SK-N-SH treated with all-trans-retinoic acid at 6 μM for 48 hours (cell line): ENCODE results near the gene UNC5B.

Source experiments
- ATAC-seq: fragments of 200-7000 bp; cut with Tn5 transposase; 3 replicates; pipeline ENCODE4 v1.9.1; 2020; ENCODE audit warnings: mild to moderate bottlenecking, moderate library complexity
- BACH2 ChIP-seq: fragments of 250-450 bp; sonication (Bioruptor Pico); IDR thresholded peaks from 2 replicates; pipeline ENCODE4 v1.9.0; 2021; ENCODE audit warnings: mild to moderate bottlenecking, borderline replicate concordance
- CREB5 ChIP-seq: fragments of 250-450 bp; sonication (Bioruptor Pico); IDR thresholded peaks from 2 replicates; pipeline ENCODE4 v1.5.1; 2020; ENCODE audit warnings: low read depth, mild to moderate bottlenecking, moderate library complexity
- CSDC2 ChIP-seq: fragments of 250-450 bp; sonication (Bioruptor Pico); IDR thresholded peaks from 2 replicates; pipeline ENCODE4 v1.5.0; 2020; ENCODE audit warnings: mild to moderate bottlenecking, moderate library complexity
- CSRNP3 ChIP-seq: fragments of 250-450 bp; sonication (Bioruptor Pico); IDR thresholded peaks from 2 replicates; pipeline ENCODE4 v1.5.1; 2021; ENCODE audit warnings: mild to moderate bottlenecking, moderate library complexity
- ESRRG ChIP-seq: fragments of 250-450 bp; sonication (Bioruptor Pico); IDR thresholded peaks from 2 replicates; pipeline ENCODE4 v1.6.1; 2021; ENCODE audit warnings: mild to moderate bottlenecking
- GLIS3 ChIP-seq: fragments of 250-450 bp; sonication (Bioruptor Pico); IDR thresholded peaks from 2 replicates; pipeline ENCODE4 v1.5.0; 2020; ENCODE audit warnings: mild to moderate bottlenecking, moderate library complexity
- ISL1 ChIP-seq: fragments of 250-450 bp; sonication (Bioruptor Pico); IDR thresholded peaks from 2 replicates; pipeline ENCODE4 v2.1.2; 2022; ENCODE audit warnings: mild to moderate bottlenecking, moderate library complexity
- OSR1 ChIP-seq: fragments of 250-450 bp; sonication (Bioruptor Pico); IDR thresholded peaks from 2 replicates; pipeline ENCODE4 v1.8.0; 2022; ENCODE audit warnings: moderate library complexity, mild to moderate bottlenecking, inconsistent platforms
- PATZ1 ChIP-seq: fragments of 250-450 bp; sonication (Bioruptor Pico); IDR thresholded peaks from 2 replicates; pipeline ENCODE4 v1.8.0; 2020; ENCODE audit warnings: mild to moderate bottlenecking, moderate library complexity, borderline replicate concordance
- POU6F1 ChIP-seq: fragments of 250-450 bp; sonication (Bioruptor Pico); IDR thresholded peaks from 2 replicates; pipeline ENCODE4 v1.8.0; 2021; ENCODE audit warnings: low read depth, mild to moderate bottlenecking, moderate library complexity, borderline replicate concordance
- RARB ChIP-seq: fragments of 250-450 bp; sonication (Bioruptor Pico); IDR thresholded peaks from 2 replicates; pipeline ENCODE4 v1.8.0; 2021; ENCODE audit warnings: mild to moderate bottlenecking, moderate library complexity
- SNAI2 ChIP-seq: fragments of 250-450 bp; sonication (Bioruptor Pico); IDR thresholded peaks from 2 replicates; pipeline ENCODE4 v1.5.0; 2020; ENCODE audit warnings: mild to moderate bottlenecking, moderate library complexity
- TCF4 ChIP-seq: fragments of 250-450 bp; sonication (Bioruptor Pico); IDR thresholded peaks from 2 replicates; pipeline ENCODE4 v1.8.0; 2021; ENCODE audit warnings: mild to moderate bottlenecking, moderate library complexity, borderline replicate concordance
- ZC3H10 ChIP-seq: fragments of 250-450 bp; sonication (Bioruptor Pico); IDR thresholded peaks from 2 replicates; pipeline ENCODE4 v1.5.1; 2021; ENCODE audit warnings: mild to moderate bottlenecking, moderate library complexity
- ZFP3 ChIP-seq: fragments of 250-450 bp; sonication (Bioruptor Pico); IDR thresholded peaks from 2 replicates; pipeline ENCODE4 v1.5.0; 2020; ENCODE audit warnings: mild to moderate bottlenecking, moderate library complexity
- ZFP30 ChIP-seq: fragments of 450-650 bp; formaldehyde crosslinking; IDR thresholded peaks from 2 replicates; pipeline ENCODE4 v1.5.0; 2022; ENCODE audit warnings: mild to moderate bottlenecking, moderate library complexity
- ZNF565 ChIP-seq: fragments of 450-650 bp; formaldehyde crosslinking; conservative IDR thresholded peaks from 2 replicates; pipeline ENCODE4 v1.5.0; 2020; ENCODE audit warnings: low read depth, mild to moderate bottlenecking, moderate library complexity
- ZNF70 ChIP-seq: fragments of 450-650 bp; formaldehyde crosslinking; IDR thresholded peaks from 2 replicates; pipeline ENCODE4 v1.5.0; 2020; ENCODE audit warnings: mild to moderate bottlenecking, moderate library complexity
- ZNF8 ChIP-seq: fragments of 450-650 bp; formaldehyde crosslinking; IDR thresholded peaks from 2 replicates; pipeline ENCODE4 v1.5.0; 2020; ENCODE audit warnings: mild to moderate bottlenecking, moderate library complexity
- TF ChIP-seq, protein P1 (sequence below): fragments of 250-450 bp; sonication (Bioruptor Pico); IDR thresholded peaks from 2 replicates; pipeline ENCODE4 v1.5.0; 2020; ENCODE audit warnings: mild to moderate bottlenecking, moderate library complexity

The UNC5B gene

GRCh38 chr10:71212318-71213126 is at the start of gene UNC5B:
Gene UNC5B, plus strand, starts transcription at chr10:71212570. Its CDS starts 416 bp downstream, at chr10:71212986.
- TF ChIP-seq ZFP3 (0 out of 2 replicates have a peak, but pooled peaks have one; percentile 47), ZNF70 (CRISPR knock-in tag) (no peak), ZC3H10 (CRISPR knock-in tag) (0 out of 2 replicates have a peak, but pooled peaks have one; percentile 19)
- TF ChIP-seq, protein P1, sequence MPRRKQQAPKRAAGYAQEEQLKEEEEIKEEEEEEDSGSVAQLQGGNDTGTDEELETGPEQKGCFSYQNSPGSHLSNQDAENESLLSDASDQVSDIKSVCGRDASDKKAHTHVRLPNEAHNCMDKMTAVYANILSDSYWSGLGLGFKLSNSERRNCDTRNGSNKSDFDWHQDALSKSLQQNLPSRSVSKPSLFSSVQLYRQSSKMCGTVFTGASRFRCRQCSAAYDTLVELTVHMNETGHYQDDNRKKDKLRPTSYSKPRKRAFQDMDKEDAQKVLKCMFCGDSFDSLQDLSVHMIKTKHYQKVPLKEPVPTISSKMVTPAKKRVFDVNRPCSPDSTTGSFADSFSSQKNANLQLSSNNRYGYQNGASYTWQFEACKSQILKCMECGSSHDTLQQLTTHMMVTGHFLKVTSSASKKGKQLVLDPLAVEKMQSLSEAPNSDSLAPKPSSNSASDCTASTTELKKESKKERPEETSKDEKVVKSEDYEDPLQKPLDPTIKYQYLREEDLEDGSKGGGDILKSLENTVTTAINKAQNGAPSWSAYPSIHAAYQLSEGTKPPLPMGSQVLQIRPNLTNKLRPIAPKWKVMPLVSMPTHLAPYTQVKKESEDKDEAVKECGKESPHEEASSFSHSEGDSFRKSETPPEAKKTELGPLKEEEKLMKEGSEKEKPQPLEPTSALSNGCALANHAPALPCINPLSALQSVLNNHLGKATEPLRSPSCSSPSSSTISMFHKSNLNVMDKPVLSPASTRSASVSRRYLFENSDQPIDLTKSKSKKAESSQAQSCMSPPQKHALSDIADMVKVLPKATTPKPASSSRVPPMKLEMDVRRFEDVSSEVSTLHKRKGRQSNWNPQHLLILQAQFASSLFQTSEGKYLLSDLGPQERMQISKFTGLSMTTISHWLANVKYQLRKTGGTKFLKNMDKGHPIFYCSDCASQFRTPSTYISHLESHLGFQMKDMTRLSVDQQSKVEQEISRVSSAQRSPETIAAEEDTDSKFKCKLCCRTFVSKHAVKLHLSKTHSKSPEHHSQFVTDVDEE (CRISPR knock-in tag), result 0 out of 2 replicates have a peak, but pooled peaks have one; percentile 47
- peak; percentile 79 for ATAC-seq

DNA sequence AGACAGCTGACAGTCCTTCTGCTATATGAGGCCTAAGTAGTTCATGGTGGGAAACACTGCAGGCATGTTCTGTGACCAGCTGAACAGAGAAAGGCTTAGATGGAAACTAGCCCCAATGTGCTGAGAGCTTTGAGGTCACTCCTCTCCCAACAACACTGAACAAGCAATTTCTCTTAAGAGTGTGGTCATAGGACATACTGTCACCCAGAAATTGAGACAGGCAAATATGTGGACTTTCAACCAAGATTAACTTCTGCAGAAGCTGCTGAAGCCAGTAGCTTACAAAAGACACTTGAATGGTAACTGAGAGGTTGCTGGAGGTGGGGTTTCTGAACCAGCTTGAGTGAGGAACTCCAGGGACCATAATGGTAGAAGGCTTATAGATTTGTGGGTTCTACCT is 38.9 kb upstream of the UNC5B start:
- no peak for ATAC-seq
- no peak for TF ChIP-seq SNAI2 (CRISPR knock-in tag)
- no peak for TF ChIP-seq CSDC2
- no peak for TF ChIP-seq ZNF565 (CRISPR knock-in tag)
- TF ChIP-seq, all 23 proteins: peak for 0

DNA sequence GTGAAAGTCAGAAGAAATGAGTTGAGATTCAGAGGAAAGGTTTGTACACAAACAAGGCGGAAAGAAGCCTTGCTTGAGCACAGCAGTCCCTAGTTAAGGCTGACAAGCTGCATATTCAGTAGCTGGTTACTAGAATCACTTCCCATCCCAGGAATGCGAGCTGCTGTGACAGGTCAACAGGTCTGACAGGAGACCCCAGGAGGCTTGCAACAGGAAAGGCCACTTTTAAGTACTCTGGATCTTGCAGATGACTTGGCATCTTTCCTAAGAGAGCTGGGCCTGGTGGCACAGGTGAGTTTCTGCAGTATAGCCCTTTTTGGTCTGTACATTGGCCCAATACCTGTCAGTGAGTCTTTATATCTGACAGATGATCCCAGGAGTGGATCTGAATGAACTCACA is 35.7 kb upstream of the UNC5B start:
- no peak for TF ChIP-seq RARB (CRISPR knock-in tag)
- TF ChIP-seq ESRRG, result no peak
- TF ChIP-seq OSR1, result no peak
- TF ChIP-seq ZNF70 (CRISPR knock-in tag), result no peak
- no peak for TF ChIP-seq PATZ1
- no peak for TF ChIP-seq ZNF565 (CRISPR knock-in tag)
- TF ChIP-seq ZFP30 (CRISPR knock-in tag), result no peak
- TF ChIP-seq ZNF8 (CRISPR knock-in tag), result no peak
- no peak for TF ChIP-seq GLIS3
- TF ChIP-seq TCF4 (CRISPR knock-in tag), result no peak
- no peak for TF ChIP-seq POU6F1 (CRISPR knock-in tag)
- no peak for ATAC-seq

DNA sequence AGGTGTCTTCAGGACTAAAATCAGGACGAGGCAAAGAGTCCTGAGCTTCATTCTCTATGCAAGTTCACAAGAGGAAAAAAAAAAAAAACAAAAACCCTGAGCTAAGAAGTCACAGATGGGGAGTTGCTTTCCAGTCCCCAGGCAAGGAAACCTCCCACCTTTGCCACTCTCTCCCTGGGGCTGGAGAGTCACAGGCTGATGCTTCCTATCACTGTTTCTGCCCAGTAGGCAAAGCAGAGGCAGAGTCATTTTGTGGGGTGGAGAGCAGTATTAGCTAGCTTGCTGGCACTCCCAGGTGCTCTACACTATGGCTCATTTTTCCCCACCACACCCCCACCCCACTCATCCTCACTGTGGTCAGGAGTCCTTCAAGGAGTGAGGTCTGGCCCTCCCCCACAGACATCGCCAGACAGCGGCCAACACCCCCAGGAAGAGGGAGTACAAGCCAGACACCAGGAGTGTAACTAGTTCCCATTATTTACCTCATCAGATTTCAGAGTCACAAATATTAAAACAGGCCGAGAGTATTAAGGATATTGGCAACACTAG is 34.6 kb upstream of the UNC5B start:
- ATAC-seq, result no peak
- no peak for TF ChIP-seq ISL1

- TF ChIP-seq PATZ1, result no peak
- TF ChIP-seq ESRRG, result no peak
- TF ChIP-seq CSDC2, result no peak
- TF ChIP-seq OSR1, result no peak
- TF ChIP-seq CSRNP3 (CRISPR knock-in tag), result no peak
- no peak for TF ChIP-seq CREB5 (CRISPR knock-in tag)
- TF ChIP-seq GLIS3, result no peak
- no peak for TF ChIP-seq RARB (CRISPR knock-in tag)
- TF ChIP-seq TCF4 (CRISPR knock-in tag), result no peak
- no peak for TF ChIP-seq BACH2 (CRISPR knock-in tag)
- no peak for TF ChIP-seq ZNF565 (CRISPR knock-in tag)
- TF ChIP-seq ISL1, result no peak
- no peak for TF ChIP-seq ZC3H10 (CRISPR knock-in tag)
- TF ChIP-seq ZNF8 (CRISPR knock-in tag), result no peak
- no peak for ATAC-seq
These were observed 33.5 kb upstream of the UNC5B start for GRCh38 chr10:71178880-71179279.
